ENCODE results near the gene ARHGDIA.

GRCh38 chr17:81843713-81844326 is 27.3 kb downstream of the ARHGDIA start:
- TF ChIP-seq, protein P1, sequence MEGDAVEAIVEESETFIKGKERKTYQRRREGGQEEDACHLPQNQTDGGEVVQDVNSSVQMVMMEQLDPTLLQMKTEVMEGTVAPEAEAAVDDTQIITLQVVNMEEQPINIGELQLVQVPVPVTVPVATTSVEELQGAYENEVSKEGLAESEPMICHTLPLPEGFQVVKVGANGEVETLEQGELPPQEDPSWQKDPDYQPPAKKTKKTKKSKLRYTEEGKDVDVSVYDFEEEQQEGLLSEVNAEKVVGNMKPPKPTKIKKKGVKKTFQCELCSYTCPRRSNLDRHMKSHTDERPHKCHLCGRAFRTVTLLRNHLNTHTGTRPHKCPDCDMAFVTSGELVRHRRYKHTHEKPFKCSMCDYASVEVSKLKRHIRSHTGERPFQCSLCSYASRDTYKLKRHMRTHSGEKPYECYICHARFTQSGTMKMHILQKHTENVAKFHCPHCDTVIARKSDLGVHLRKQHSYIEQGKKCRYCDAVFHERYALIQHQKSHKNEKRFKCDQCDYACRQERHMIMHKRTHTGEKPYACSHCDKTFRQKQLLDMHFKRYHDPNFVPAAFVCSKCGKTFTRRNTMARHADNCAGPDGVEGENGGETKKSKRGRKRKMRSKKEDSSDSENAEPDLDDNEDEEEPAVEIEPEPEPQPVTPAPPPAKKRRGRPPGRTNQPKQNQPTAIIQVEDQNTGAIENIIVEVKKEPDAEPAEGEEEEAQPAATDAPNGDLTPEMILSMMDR (IDR thresholded peaks at IDR 0.05; ENCODE audit: low read depth, low read length): no peak
- no peak for TF ChIP-seq POLR2A (IDR thresholded peaks at IDR 0.05; ENCODE audit: extremely low read depth, insufficient read length)
- no peak for TF ChIP-seq MAX (IDR thresholded peaks at IDR 0.05; ENCODE audit: low read depth, low read length)
- no peak for TF ChIP-seq MYC (IDR thresholded peaks at IDR 0.05; ENCODE audit: low read depth, low read length)

Measured in NB4 (cell line).